Thyroid gland (tissue), 4 donors: ENCODE measurements around the gene ZNF774.

ENCODE experiments used
- POLR2A ChIP-seq, 2 donors: fragments of 450-650 bp; IDR thresholded peaks; one replicate each; pipeline ENCODE4 v1.6.1; 2017; ENCODE audit warnings: antibody characterized with exemption in 2 of 2, mild to moderate bottlenecking in 2 of 2, moderate library complexity in 1 of 2
- TF ChIP-seq, protein P1 (sequence below), 6 experiments: fragments of 200-600 bp in 3 of 6; fragments of 450-650 bp in 3 of 6; sonication (generic) in 3 of 6; IDR thresholded peaks; one replicate each; pipeline ENCODE4 v1.5.1; 2016 to 2019; ENCODE audit warnings: antibody characterized with exemption in 6 of 6, mild to moderate bottlenecking in 2 of 6, inconsistent platforms in 1 of 6, moderate library complexity in 1 of 6

DNA sequence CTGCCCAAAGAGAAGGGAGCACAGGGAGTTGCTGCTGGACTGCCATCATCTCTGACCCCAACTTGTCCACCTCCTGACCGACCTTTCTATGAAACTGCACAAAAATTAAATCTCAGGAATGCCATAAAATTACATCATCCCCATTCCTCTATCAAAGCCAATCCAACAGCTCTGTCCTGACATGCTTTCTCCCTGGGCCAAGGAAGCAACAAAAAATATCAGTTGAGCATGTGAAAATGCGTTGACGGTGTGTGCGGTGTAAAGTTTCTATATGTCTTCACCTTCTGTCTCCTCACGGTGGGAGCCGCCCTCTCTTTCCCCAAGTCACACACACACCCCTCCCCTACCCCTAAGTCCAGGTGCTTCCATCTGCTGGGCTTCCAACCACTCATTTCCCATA lies 3.6 kb upstream of the ZNF774 start:
- TF ChIP-seq, protein P1, sequence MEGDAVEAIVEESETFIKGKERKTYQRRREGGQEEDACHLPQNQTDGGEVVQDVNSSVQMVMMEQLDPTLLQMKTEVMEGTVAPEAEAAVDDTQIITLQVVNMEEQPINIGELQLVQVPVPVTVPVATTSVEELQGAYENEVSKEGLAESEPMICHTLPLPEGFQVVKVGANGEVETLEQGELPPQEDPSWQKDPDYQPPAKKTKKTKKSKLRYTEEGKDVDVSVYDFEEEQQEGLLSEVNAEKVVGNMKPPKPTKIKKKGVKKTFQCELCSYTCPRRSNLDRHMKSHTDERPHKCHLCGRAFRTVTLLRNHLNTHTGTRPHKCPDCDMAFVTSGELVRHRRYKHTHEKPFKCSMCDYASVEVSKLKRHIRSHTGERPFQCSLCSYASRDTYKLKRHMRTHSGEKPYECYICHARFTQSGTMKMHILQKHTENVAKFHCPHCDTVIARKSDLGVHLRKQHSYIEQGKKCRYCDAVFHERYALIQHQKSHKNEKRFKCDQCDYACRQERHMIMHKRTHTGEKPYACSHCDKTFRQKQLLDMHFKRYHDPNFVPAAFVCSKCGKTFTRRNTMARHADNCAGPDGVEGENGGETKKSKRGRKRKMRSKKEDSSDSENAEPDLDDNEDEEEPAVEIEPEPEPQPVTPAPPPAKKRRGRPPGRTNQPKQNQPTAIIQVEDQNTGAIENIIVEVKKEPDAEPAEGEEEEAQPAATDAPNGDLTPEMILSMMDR (IDR thresholded peaks at IDR 0.05): no peak
- no peak for TF ChIP-seq POLR2A (IDR thresholded peaks at IDR 0.05)
